Small intestine (tissue), 7 donors: Measurements from ENCODE around the gene SRGAP3. TPM values are rescaled to one million over a fixed set of nuclear protein-coding genes. Genes with fewer than 3 reads are reported as not detected.

Experiments
- DNase-seq, 2 donors: peaks; one replicate each; pipeline versions ENCODE4 v3.0.0 to v3.0.0-alpha.2; 2013
- FAIRE-seq: peaks from 2 replicates; lab custom pipeline; 2012; peaks lifted over from hg19 to GRCh38; lab: Jason Lieb, UNC
- H3K27ac ChIP-seq, 3 donors: one replicate each; pipeline ENCODE4 v1.5.1; 2013; ENCODE audit warnings: low read length in 2 of 3, mild to moderate bottlenecking in 2 of 3, control low read depth in 1 of 3, inconsistent platforms in 1 of 3, low read depth in 1 of 3, moderate library complexity in 1 of 3
- H3K27me3 ChIP-seq, 3 donors: one replicate each; pipeline ENCODE4 v1.6.1; 2013; ENCODE audit warnings: low read length in 3 of 3, inconsistent platforms in 1 of 3; ENCODE audit not compliant: control insufficient read depth in 3 of 3, insufficient read depth in 3 of 3
- H3K36me3 ChIP-seq, 3 donors: one replicate each; pipeline ENCODE4 v1.6.1; 2013; ENCODE audit warnings: low read length in 3 of 3, inconsistent platforms in 1 of 3, low read depth in 1 of 3, mild to moderate bottlenecking in 1 of 3, moderate library complexity in 1 of 3; ENCODE audit not compliant: control insufficient read depth in 3 of 3, insufficient read depth in 2 of 3
- H3K4me1 ChIP-seq, 3 donors: one replicate each; pipeline ENCODE4 v1.6.1; 2013; ENCODE audit warnings: low read length in 2 of 3, inconsistent platforms in 1 of 3, low read depth in 1 of 3, mild to moderate bottlenecking in 1 of 3, moderate library complexity in 1 of 3; ENCODE audit not compliant: control insufficient read depth in 3 of 3, insufficient read depth in 2 of 3
- H3K4me3 ChIP-seq, 3 donors: one replicate each; pipeline ENCODE4 v1.5.1; 2013; ENCODE audit warnings: low read length in 3 of 3, control low read depth in 1 of 3, inconsistent platforms in 1 of 3, low read depth in 1 of 3, mild to moderate bottlenecking in 1 of 3, moderate library complexity in 1 of 3
- H3K9me3 ChIP-seq, 2 donors: one replicate each; pipeline ENCODE4 v1.6.1; 2013; ENCODE audit warnings: low read depth in 1 of 2, low read length in 1 of 2; ENCODE audit not compliant: control insufficient read depth in 2 of 2, insufficient read depth in 1 of 2
- WGBS, 3 donors: extraction: QIAGEN DNeasy Blood & Tissue Kit; methylation state at CpG; one replicate each; pipeline ENCODE4 v1.1.7; 2013; 5-methylcytosine and 5-hydroxymethylcytosine counted together
- polyA plus RNA-seq, 4 donors: library from polyadenylated mRNA; stranded (reverse) in 3 of 4; unstranded in 1 of 4; fragments of 200-250 nt in 3 of 4; fragments of 120-200 nt in 1 of 4; gene quantifications; one replicate each; pipeline versions ENCODE4 v1.2.1 to v1.2.3, GENCODE V29; 2013
- donor health status: healthy with polysubstance abuse.
- donor health status: control.
- donor health status: control.
- donor health status: Bipolar disorder and iron deficiency.
- donor health status: healthy.

The SRGAP3 gene
- polyA plus RNA-seq, 4 donors = 0.22 to 2.7 (median 1.2) TPM

GRCh38 chr3:8970971-8971589 is 278.4 kb downstream of the SRGAP3 start:
- Histone ChIP-seq H3K27ac (no peak overlapping the region), H3K27me3 (no peaks in the 10 kb centered on the region), H3K4me1 (peaks cover 0 to 31% (median 0%) of the 10 kb centered on the region in 3 donors), H3K9me3 (no peaks in the 10 kb centered on the region), H3K4me3 (no peak overlapping the region), H3K36me3 (no peaks in the 10 kb centered on the region)
- DNase-seq (peak; percentile 73 to 75), FAIRE-seq (no peak)
- 1 to 3% (median 1%) methylated on average over 7 of the region's 7 CpGs for WGBS, 3 donors

GRCh38 chr3:8969241-8969640 is 280.2 kb downstream of the SRGAP3 start:
- Histone ChIP-seq H3K4me3 (peak overlapping the region in 2 of 3 donors; percentile 26 to 33), H3K27ac (peak overlapping the region; percentile 70 to 94 (median 72)), H3K4me1 (peaks cover 0 to 47% (median 0%) of the 10 kb centered on the region in 3 donors), H3K36me3 (no peaks in the 10 kb centered on the region), H3K9me3 (no peaks in the 10 kb centered on the region), H3K27me3 (no peaks in the 10 kb centered on the region)
- whole genome bisulfite sequencing, 3 donors = 22 to 57% (median 38%) methylated on average over 4 of the region's 4 CpGs
- peak; percentile 82 to 91 for DNase-seq
- FAIRE-seq = no peak

- Histone ChIP-seq H3K4me1 (peaks cover 0 to 54% (median 0%) of the 10 kb centered on the region in 3 donors), H3K27me3 (no peaks in the 10 kb centered on the region), H3K36me3 (no peaks in the 10 kb centered on the region), H3K27ac (peak overlapping the region; percentile 70 to 94 (median 72)), H3K9me3 (no peaks in the 10 kb centered on the region), H3K4me3 (peak overlapping the region in 2 of 3 donors; percentile 26 to 33)
- 13 to 65% (median 24%) methylated on average over 5 of the region's 5 CpGs for WGBS, 3 donors
- FAIRE-seq (no peak), DNase-seq (peak; percentile 17 to 32)
Measured at GRCh38 chr3:8968375-8968882, 281.0 kb downstream of the SRGAP3 start.

- no peak overlapping the region for H3K4me3 ChIP-seq
- WGBS, 3 donors = 74 to 76% (median 76%) methylated on average over 5 of the region's 5 CpGs
- no peaks in the 10 kb centered on the region for H3K27me3 ChIP-seq
- H3K36me3 ChIP-seq = no peaks in the 10 kb centered on the region
- no peak for FAIRE-seq
- H3K4me1 ChIP-seq = peaks cover 2 to 57% (median 3%) of the 10 kb centered on the region in 3 donors
- H3K27ac ChIP-seq = peak overlapping the region; percentile 70 to 94 (median 72)
- DNase-seq = no peak
- H3K9me3 ChIP-seq = no peaks in the 10 kb centered on the region
Measured at GRCh38 chr3:8967553-8967952, 281.9 kb downstream of the SRGAP3 start.

GRCh38 chr3:8966820-8967348 is 282.6 kb downstream of the SRGAP3 start:
- DNase-seq = no peak
- Histone ChIP-seq H3K27me3 (no peaks in the 10 kb centered on the region), H3K9me3 (no peaks in the 10 kb centered on the region), H3K27ac (peak overlapping the region; percentile 15 to 92 (median 66)), H3K4me1 (peaks cover 6 to 59% (median 6%) of the 10 kb centered on the region in 3 donors), H3K36me3 (no peaks in the 10 kb centered on the region), H3K4me3 (no peak overlapping the region)
- no peak for FAIRE-seq
- 58 to 85% (median 82%) methylated on average over 3 of the region's 3 CpGs for WGBS, 3 donors

- DNase-seq (peak; percentile 42 to 77), FAIRE-seq (no peak)
Measured at GRCh38 chr3:8966150-8966819, 283.2 kb downstream of the SRGAP3 start.

GRCh38 chr3:8964436-8965370 is 284.7 kb downstream of the SRGAP3 start:
- H3K27me3 ChIP-seq = no peaks in the 10 kb centered on the region
- peak overlapping the region; percentile 87 to 92 (median 90) for H3K27ac ChIP-seq
- 26 to 65% (median 37%) methylated on average over 11 of the region's 11 CpGs for WGBS, 3 donors
- H3K4me3 ChIP-seq = no peak overlapping the region
- H3K9me3 ChIP-seq = no peaks in the 10 kb centered on the region
- peak; percentile 78 to 94 for DNase-seq
- FAIRE-seq = no peak
- H3K36me3 ChIP-seq = peaks cover 0 to 2% (median 0%) of the 10 kb centered on the region in 3 donors
- peaks cover 6 to 56% (median 6%) of the 10 kb centered on the region in 3 donors for H3K4me1 ChIP-seq

More at GRCh38 chr3:8966150-8966819, 283.2 kb downstream of the SRGAP3 start:
- Histone ChIP-seq H3K4me3 (no peak overlapping the region), H3K36me3 (no peaks in the 10 kb centered on the region), H3K27ac (peak overlapping the region; percentile 15 to 92 (median 87)), H3K4me1 (peaks cover 6 to 59% (median 6%) of the 10 kb centered on the region in 3 donors), H3K27me3 (no peaks in the 10 kb centered on the region), H3K9me3 (no peaks in the 10 kb centered on the region)
- 25 to 63% (median 40%) methylated on average over 2 of the region's 2 CpGs for WGBS, 3 donors
